GM12891 (cell line): Measurements from ENCODE around the gene DAZAP2.

Source experiments
- PAX5 ChIP-seq: IDR thresholded peaks from 2 replicates; pipeline ENCODE4 v1.6.1; 2011; ENCODE audit warnings: low read length, moderate library complexity, mild to moderate bottlenecking; ENCODE audit not compliant: insufficient read depth, severe bottlenecking
- POLR2A ChIP-seq: IDR thresholded peaks from 2 replicates; pipeline ENCODE4 v1.6.1; 2011; ENCODE audit warnings: low read depth, low read length, control low read depth
- POLR2AphosphoS5 ChIP-seq: IDR thresholded peaks from 2 replicates; pipeline ENCODE4 v1.6.1; 2011; ENCODE audit warnings: low read depth, low read length, control low read depth
- POU2F2 ChIP-seq: IDR thresholded peaks from 2 replicates; pipeline ENCODE4 v1.6.1; 2011; ENCODE audit warnings: low read depth, mild to moderate bottlenecking, control low read depth, low read length, moderate library complexity
- SPI1 ChIP-seq: IDR thresholded peaks from 2 replicates; pipeline ENCODE4 v1.6.1; 2011; ENCODE audit warnings: low read depth, low read length, control low read depth
- TAF1 ChIP-seq: IDR thresholded peaks from 2 replicates; pipeline ENCODE4 v1.6.1; 2011; ENCODE audit warnings: low read depth, low read length, control low read depth

GRCh38 chr12:51196547-51196946, 42.1 kb upstream of the DAZAP2 start:
- no peak for TF ChIP-seq POLR2A
- TF ChIP-seq POLR2AphosphoS5: no peak
- no peak for TF ChIP-seq TAF1
- TF ChIP-seq SPI1: no peak
- TF ChIP-seq POU2F2: no peak
- TF ChIP-seq PAX5: no peak
